D721Med (cell line): ENCODE measurements around the gene RPAP3.

Experiments used
- DNase-seq: peaks from one replicate; pipeline ENCODE4 v3.0.0; 2011; ENCODE audit warnings: low spot score; ENCODE audit not compliant: insufficient read length
- FAIRE-seq: peaks from 2 replicates; lab custom pipeline; 2011; peaks lifted over from hg19 to GRCh38; lab: Jason Lieb, UNC
- TF ChIP-seq, protein P1 (sequence below): IDR thresholded peaks from 2 replicates; pipeline ENCODE4 v1.5.1; 2012; ENCODE audit warnings: mild to moderate bottlenecking, control low read depth; ENCODE audit not compliant: insufficient read depth; ENCODE audit errors: missing control alignments

The RPAP3 gene

DNA sequence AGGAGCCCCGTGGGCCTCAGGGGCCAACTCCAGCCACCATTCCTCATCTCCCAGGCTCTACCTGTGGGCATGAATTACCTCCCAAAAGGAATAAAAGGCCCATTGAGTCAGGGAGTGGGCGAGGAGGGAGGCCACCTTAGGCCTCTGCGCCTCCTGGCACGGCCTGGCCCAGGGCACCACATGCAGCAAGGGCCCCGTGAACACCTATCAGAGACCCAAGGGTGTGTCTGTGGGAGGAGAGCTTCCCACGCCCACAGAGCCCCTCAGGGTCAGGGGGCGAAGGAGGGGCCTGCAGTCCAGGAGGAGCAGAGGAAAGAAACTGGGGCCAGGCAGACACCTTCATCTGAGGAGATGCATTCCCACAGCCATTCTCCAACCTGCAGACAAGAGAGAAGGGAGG, 40.7 kb upstream of the RPAP3 start:
- FAIRE-seq (no peak), DNase-seq (no peak)
- TF ChIP-seq, protein P1, sequence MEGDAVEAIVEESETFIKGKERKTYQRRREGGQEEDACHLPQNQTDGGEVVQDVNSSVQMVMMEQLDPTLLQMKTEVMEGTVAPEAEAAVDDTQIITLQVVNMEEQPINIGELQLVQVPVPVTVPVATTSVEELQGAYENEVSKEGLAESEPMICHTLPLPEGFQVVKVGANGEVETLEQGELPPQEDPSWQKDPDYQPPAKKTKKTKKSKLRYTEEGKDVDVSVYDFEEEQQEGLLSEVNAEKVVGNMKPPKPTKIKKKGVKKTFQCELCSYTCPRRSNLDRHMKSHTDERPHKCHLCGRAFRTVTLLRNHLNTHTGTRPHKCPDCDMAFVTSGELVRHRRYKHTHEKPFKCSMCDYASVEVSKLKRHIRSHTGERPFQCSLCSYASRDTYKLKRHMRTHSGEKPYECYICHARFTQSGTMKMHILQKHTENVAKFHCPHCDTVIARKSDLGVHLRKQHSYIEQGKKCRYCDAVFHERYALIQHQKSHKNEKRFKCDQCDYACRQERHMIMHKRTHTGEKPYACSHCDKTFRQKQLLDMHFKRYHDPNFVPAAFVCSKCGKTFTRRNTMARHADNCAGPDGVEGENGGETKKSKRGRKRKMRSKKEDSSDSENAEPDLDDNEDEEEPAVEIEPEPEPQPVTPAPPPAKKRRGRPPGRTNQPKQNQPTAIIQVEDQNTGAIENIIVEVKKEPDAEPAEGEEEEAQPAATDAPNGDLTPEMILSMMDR: no peak

DNA sequence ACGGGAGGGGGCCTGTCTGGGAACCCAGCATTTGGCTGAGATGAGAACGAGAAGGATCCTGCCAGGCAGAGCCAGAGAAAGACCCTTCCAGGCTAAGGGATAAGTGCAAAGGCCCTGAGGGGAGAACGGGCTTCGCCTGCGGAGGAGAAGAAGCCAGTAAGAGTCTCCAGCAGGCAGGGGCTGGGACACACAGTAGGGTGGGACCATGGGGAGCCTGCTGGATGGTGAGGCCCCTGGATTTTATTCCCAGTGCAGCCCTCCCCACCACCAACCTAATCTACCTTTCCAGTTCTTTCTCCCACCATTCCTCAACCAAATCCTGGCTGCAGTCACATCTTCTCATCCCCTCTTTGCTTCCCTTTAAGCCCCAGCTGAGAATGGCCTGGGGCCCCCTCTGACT, 40.2 kb upstream of the RPAP3 start:
- TF ChIP-seq, protein P1: no peak
- FAIRE-seq (no peak), DNase-seq (no peak)

DNA sequence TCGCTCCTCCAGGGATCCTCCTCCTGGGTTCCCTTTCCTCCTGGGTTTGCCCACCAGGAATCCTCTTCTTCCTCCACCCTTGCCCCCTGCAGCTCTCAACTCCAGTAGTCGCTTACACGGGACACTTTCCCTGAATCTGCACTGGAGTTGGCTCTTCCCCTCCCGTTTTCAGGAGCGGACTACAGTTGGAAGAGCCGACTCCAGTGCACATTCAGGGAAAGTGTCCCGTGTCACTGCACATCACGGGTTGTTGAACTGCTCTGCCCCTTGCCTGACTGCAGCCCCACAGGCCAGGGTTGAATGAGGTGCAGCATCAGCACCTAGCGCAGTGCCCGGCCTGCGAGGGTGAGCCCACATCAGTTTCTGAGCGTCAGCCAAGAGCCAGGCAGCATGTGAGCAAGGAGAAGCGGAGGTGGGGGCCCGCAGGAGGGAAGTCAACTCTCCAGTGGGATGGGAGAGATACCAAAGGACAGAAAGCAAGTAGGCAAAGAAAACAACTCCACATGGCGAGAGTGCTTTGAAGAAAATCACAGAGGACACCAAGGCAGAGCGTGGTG, 39.7 kb upstream of the RPAP3 start:
- DNase-seq: no peak
- TF ChIP-seq, protein P1: no peak
- no peak for FAIRE-seq

DNA sequence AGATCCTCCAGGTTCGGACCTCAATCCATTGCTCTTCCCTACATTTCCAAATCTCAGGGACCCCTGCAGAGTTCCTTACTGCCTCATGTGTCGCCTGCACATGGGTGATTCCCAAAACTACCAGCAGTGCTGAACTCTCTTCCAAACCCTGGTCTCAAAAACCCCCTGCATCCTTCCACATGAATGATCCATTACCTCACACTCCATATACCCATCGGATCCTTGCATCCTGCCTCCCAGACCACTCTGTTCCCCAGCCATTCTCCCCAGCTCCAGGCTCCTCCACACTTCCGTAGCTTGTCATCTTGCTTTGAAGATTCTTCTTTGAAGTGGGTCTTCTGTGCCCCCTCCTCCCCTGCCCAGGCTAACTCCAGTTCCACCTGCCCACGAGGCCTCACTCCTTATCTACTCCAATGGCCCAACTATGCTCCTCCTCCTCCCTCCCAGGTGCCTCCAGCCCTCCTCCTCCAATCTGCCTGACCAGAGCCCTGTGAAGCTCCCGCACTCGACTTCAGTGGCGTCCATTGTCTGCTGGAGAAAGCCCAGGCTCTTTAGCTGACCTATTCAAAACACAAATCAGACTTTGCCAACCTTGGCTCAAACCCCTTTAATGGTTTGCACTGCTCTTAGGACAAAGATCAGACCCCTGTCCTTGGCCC, 39.1 kb upstream of the RPAP3 start:
- TF ChIP-seq, protein P1: no peak
- DNase-seq (no peak), FAIRE-seq (no peak)

DNA sequence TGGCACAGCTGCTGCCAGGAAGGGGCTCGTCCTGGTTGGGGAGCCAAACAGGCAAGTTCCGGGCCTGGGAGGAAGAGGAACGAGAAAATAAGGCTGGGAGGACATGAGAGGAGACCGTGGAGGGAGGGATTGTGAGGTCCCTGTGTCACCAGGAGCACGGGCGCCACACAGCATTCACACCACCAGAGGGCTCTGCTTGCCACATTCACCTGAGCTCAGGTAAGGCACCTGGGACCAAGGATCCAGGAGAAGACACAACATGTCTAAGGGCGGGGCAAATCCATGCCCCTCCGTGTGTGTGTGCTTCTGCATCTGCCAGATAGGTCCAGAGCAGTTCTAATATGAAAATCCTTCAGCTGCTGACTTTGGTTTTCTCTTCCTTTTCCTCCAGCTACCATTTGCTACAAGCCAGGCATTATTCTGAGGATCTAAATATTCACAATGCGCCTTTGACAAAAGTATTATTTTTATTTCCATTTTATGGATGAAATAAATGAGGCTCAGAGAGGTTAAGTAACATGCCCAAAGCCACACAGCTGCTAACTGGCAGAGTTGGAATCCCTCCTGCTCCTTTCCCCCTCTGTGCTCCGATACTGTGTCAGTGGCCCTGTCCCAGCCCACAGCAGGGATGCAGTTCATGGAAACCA, 38.3 kb upstream of the RPAP3 start:
- DNase-seq (no peak), FAIRE-seq (no peak)
- TF ChIP-seq, protein P1: peak; percentile 38

DNA sequence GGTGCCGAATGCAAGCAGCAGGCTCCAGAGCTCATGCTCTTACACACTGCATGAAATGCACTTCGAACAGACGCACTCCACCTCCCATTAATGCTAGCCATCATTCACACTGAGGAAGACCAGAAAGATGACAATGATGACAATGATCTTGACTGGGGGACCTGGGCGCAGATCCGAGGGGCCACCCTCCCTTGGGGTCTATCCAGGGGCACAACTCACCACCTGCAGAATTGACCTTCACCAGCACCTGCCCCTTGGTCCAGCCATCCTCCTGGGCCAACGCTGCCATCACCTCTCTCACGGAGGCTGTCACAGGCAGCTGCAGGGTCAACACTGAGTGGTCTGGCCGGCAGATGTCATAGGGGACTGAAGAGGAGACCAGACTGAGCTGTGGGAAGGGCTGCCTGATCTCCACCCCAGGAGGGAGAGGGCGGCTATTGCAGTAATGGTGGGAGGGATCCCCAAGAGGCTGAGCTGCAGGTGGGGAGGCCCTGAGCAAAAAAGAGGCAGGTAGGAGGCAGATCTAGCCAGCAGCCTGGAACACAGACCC, 37.6 kb upstream of the RPAP3 start:
- TF ChIP-seq, protein P1: no peak
- FAIRE-seq (no peak), DNase-seq (no peak)
